ENCODE measurements around the gene TPP2.
A peak's percentile ranks its signal among the peaks of the same experiment; 100 is the strongest.

TPP2 gene
- 286 to 393 (median 319) reads per million in 4 donors for total RNA-seq

DNA sequence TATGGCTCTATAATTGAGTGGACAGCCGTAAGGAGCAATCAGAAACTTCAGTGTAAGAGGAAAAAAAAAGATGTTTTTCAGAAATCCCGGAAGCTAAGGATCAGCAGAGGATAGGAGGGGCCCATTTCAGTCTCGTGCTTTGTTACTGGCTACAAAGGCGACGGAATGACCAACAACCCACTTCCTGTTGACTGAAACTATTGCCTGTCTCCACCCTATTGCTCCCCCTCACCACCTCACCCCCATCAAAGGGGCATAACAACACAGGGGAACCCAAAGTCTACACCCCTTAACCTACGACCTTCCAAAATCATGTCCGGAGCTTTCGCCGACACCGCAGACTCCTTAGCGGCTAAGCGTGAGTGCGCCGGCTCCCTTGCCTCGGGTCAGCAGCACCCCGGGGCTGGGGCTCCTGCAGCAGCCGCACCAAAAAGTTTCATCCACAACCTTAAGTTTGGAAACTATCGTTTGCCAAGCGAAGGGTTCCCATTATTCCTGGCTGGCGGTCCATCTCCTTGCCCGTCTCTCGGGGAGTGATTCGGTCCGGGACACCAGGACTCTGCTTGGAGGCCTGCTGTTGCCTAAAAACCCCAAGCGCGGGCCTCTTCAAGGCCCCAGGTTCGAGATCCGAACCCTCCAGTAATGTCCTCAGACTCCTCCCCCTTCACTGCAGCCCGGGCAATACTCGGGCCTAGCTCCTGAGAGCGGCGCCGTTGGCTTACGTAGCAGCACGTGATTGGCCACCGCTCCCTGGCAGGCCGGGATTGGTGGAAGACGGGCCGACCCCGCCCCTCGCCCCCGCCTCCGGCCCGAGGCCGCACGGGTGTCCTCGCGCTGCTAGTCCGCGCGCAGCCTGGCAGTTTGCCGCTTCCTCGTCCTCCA is at the start of gene TPP2:
TSS of gene TPP2 (plus strand) at position 840 of the 882 bp plus-strand sequence. CDS start 53 bp downstream, outside the sequence.
- DNase-seq = peak; percentile 94 to 99 (median 97)

DNA sequence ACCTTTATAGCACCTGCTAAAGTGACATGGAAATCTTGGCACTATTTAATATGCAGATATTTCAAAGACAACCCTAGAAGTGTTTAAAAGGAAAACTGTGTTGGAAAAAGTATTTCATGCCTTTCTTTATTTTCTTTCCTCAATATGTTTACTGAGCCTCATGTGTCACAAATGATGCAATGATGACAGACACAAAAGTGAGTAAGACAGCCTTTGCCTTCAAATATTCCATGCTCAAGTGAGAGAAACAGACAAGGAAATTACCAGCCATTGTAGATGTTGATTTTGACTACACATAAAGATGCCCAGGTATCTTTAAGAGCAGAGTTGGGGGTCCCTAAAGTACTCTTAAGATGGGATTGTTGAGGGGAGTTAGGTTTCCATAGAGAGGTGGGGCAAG is 48.0 kb upstream of the TPP2 start:
- no peak for DNase-seq

DNA sequence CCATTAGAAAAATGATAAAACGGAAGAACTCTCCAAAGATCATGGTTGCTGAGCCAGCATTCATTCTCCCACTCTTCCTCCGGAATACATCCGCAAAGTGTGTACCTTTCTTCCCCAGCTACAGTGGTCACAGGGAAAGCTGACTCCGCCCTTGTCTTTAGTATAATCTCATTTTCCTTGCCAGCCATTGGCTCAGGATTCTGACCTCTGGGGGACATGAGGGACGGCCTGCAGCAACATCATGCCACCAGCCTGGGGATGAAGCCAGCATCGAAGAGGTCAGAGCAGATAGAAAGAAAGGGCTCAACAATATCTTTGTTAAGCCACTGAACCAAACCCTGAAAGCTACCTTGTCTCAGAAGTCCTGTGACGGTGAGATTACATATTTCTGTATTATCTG is 46.3 kb upstream of the TPP2 start:
- no peak for DNase-seq

DNA sequence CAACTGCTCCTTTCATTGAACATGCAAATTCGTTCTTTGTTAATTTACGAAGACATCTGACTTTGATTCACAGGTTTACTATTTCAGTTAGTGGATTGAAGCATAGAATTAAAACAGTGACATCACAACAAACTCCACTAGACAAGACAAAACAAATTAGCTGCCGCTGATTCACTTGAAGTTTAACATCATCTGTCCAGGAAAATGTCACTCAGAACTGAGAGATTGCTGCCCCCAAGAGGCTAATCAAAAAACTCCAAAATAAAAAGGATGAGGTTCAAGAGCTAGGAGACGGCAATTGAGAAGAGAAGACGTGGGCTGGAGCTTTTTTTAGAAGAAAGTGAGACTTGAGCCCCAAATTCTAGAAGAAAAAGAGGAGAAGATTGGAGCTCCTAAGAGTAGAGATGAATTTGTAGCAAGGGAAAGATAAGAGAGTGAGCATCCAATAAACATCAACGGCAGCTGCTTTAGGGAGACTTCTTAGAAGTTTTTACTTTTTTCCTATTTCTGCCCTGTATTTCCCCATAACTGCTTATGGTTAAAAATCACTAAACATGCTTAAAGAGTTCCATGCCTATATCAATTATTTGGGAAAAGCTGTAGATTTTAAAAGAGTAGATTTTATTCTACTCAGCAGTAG is 40.8 kb upstream of the TPP2 start:
- peak in 1 of 5 donors; percentile 17 for DNase-seq

DNA sequence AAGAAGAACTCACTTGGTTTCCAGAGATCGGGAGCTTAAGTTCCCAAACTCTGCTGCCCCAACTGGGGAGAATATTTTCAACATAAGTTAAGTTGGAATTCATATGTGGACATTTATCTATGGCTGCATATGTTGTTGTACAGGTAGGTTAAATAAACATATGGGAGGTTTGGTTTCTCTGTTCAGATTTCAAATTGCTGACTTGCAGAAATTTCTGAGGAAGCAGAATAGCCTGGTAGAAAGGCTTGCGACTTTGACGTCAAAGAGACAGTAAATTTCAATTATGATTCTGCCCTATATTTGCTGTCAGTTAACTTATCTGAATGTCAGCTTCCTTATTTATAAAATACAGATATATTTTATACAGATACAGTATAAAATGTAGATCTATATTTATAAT is 40.0 kb upstream of the TPP2 start:
- no peak for DNase-seq

DNA sequence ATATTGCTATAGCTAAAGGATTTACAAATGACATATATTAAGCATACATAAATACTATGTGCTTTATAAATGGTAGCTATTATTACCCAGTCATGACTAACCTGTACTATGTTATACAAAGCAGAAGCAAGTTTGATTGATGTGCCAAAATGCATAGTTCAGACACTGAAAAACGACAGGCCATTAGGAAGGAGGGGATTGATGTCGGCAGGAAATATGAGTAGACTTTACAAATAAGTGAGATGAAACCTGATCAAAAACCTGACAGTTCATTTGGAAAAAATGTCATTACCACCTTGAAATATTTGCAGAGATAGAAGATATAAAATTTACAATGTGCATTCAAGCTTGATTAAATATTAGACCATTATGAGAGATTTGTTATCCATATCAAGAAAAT is 38.8 kb upstream of the TPP2 start:
- no peak for DNase-seq

DNA sequence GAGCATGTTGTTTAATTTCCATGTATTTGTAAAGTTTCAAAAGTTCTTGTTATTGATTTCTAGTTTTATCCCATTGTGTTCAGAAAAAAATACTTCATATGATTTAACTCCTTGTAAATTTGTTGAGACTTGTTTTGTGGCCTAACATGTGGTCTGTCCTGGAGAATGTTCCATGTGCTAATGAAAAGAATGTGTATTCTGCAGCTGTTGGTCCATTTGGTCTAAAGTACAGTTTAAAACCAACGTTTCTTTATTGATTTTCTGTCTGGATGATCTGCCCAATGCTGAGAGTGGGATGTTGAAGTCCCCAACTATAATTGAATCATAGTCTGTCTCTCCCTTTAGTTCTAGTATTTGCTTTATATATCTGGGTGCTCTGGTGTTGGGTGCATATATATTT is 34.9 kb upstream of the TPP2 start:
- DNase-seq = no peak

DNA sequence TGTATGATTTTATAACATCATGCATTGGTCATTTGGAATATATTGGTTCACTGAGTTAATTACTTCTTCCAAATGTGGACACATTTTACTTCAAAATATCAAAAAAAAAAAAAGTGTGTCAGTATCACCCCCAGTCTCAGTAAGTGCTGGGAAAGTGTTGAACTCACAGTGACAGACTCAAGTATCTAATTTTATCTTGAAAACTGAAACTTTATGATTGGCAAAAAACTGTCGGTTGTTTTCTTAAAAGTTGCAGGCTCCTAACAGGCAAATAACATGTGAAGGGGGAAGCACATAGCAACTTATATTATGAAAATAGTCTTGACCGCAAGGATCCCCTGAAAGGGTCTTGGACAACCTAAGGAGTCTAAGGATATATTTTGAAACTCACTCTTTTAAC is 33.5 kb upstream of the TPP2 start:
- DNase-seq = no peak

DNA sequence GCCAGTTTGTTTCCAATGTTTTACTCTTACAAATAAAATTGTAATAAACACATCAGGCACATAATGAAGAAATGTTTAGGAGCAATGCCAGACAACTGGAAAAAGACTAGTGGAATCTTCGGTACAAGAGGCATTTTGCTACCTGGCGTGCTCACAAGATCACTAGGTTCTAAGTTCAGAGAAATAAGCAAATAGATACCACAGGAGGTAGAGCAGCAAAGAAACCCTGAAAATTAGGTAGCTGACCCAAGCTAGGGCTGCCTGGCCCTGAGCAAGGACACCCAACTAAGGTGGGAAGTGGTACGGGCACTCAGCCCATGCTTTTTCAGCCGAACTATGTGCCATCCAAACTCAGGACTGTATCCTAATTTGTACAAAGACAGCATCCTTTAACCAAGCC is 32.2 kb upstream of the TPP2 start:
- no peak for DNase-seq

DNA sequence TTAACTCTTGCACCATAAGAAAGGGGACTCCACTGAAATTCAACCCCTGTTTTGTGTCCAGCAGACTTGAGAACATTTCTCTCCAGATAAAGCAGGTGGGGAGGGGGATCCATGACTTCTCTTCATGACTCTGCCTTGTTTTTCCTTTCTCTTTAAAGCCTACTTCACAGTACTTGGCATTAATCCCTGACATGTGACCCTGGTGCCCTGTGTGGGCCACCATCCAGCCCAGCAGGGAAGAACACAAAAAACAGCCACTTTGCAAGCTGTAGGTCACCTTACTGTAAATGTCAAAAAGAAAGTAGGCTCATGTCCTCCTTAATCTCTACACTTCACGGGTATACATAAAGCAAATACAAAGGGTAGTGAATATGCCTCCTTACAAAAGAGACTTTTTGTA is 30.3 kb upstream of the TPP2 start:
- no peak for DNase-seq

DNA sequence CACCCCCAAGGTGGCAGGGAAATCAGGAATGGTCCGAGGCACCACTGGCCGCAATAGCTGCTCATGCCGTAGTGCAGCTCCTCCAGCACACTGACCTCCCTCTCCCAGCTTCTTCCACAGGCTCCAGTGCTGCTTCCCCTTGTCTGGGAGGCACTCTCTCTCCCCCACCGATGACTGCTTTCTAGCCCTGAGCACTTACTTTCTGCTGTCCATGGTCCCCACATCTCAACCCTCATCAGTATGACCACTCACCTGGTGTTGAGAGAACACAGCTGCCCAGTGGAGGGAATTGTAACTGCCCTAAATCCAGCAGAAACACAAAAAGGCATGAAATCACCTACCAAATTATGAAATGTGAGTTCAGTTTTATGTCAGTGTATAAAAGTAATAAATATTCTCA is 28.9 kb upstream of the TPP2 start:
- no peak for DNase-seq

DNA sequence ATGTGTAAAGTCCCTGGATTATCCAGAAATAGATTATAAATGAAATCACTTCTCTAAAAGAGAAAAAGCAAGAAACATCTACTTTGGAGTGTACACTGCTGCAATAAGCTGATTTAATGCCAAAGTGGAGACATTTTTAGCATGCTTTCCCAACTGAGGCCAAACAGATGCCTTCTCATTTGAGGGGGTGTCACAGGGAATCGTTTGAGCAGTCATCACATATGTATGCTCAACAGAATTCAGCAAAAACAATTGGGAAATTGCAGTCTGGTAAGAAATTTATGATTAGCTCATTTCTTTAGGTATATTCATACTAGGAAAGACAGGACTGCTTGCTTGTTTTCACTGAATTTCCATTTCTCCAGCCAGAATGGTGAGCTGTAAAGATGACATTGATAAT is 27.3 kb upstream of the TPP2 start:
- no peak for DNase-seq

DNA sequence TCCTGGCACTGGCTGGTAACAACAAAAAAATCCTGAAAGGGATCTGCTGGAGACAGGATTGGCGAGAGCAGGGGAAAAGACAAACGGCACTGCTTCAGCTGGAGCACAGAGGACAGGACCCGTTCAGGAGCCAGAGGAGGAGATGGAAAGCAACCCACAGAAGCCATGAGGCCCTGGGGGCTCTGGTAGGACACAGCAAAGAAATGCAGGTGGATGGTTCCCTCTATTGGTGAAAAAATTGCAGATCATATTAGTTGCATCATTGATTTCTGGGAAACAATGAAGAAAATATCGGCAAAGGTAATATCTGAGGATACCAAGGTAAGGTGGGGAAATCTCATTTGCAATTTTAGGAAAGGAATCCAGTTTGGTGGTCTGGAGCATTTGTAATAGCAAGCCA is 25.7 kb upstream of the TPP2 start:
- DNase-seq = no peak

DNA sequence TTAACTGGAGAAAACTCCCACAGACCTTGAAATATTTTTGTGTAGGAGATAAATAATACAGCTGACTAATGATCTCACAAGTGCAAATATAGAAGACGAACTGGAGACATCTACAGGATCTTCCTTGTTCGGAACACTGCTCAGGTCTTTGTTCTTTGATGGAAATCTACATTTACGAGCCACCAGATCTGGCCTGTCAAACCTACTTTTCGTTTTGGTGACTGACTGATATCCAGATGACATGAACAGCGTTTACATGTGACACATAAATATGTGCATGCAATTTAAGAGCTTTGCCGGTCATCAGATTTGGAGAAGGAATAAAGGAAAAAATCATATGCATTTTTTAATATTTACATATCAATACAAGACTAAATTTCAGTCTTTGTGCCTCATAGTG is 24.5 kb upstream of the TPP2 start:
- no peak for DNase-seq

DNA sequence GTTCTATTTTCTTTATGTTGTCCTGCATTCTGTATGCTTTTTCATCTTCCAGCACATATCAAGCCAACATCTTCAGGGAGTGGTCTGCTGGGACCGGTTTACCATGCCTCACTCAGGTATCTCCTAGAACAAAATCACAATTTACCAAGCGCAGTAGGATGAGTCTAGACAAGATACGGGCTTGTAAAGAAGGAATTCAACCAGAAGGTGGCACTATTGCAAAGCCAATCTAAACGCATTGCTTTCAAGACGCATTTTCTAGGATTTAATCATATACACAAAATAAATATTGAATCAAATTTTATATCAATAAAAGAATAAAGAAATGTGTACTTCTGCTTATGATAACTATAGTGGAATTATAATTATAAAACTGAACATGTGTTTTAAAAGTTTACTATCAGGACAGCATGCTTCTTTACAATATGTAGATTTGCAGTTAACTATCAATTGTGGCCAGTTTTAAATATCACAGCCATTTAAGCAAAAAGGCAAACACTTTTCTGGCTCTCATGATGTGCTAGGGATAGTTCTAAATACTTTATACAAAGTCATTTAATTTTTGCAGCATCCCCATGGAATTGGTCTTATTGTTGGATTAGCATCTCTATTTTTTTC is 16.1 kb upstream of the TPP2 start:
- DNase-seq = peak in 3 of 5 donors; percentile 23 to 62 (median 37)

DNA sequence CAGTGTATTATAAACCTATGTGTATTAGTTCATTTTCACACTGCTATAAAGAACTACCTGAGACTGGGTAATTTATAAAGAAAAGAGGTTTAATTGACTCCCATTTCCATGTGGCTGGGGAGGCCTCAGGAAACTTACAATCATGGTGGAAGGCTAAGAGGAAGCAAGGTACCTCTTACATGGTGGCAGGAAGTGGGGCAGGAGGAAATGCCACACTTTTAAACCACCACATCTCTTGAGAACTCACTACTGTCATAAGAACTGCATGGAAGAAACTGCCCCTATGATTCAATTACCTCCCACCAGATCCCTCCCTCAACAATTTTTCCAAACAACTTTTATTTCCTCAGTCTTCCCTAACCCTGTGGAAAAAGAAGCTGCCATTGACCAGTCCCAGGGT is 14.5 kb upstream of the TPP2 start:
- peak in 1 of 5 donors; percentile 38 for DNase-seq

DNA sequence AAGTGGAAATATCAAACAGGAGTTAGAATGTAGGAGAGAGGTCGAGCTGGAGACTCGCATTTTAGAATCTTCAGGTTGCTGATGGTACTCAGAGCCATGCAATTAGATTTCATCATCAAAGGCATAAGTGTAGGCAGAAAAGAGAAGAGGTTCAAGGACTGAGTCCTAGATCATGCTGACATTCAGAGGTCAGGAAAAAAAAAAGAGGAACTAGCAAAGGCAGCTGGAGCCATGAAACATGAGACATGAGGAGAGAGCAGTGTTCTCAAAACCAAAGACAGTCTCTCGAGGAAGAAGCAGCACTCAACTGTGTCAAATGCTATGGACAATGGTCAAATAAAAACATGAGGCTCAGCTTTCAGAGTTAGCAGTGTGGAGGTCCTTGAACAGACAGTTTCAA is 12.4 kb upstream of the TPP2 start:
- DNase-seq = no peak

DNA sequence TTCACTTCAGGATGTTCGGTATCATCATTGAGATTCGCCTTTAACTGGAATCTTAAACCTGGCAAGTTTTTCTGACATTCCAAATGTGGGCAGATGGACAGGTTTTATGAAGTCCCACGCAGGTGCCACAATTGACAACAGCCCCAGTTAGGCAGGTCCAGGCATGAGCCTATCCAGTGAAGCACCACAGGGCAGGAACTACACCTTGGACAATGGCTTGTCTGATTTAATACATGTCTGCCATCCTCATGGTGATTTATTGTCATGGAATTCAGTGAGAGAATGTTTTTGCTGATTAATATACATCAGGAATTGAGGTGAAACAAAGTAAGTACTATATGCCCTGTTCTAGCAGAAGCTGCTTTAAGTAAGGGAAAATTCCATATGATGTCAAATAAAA is 10.2 kb upstream of the TPP2 start:
- DNase-seq = no peak

DNA sequence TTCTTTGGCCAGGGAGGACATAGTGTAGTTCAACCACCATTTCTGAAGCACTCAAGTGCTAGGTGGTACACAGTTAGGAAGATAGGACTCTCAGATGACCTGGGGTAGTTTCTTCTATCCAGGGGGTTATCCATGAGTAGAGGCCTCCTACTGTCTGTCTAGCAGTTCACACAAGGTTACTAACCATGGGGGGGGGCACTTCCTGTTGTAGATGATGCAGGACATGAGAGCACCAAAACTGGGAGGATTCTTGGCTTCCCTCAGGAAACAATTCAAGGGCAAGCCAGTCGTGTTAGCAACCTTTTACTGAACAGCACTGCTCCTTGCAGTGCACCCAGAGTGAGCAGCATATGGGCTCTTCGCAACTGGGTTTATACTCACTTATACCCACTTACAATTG is 8.9 kb upstream of the TPP2 start:
- no peak for DNase-seq

DNA sequence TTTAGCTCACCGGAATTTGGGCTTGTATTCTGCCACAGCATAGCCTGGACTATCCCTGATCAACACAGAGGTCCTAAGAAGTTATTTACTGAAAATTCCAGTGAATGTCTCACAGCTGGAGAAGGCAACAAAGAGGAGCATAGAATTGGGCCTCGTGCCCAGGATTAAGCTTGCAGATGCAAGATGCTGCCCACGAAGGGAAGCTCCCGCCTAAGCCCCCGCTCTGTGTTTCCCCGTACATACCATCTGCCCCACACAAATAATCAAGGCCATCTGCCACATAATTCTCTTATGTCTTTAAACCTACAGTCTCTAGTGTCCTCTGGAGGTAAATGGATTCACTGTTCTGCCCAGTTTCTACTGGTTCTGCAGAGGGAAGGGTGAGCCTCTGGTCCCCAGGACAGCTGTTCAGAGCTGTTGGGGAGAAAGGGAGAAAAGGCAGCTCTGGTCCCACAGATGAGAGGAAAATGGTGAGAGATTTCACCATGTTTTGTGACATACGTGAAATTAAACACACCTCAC is 7.4 kb upstream of the TPP2 start:
- DNase-seq = no peak

DNA sequence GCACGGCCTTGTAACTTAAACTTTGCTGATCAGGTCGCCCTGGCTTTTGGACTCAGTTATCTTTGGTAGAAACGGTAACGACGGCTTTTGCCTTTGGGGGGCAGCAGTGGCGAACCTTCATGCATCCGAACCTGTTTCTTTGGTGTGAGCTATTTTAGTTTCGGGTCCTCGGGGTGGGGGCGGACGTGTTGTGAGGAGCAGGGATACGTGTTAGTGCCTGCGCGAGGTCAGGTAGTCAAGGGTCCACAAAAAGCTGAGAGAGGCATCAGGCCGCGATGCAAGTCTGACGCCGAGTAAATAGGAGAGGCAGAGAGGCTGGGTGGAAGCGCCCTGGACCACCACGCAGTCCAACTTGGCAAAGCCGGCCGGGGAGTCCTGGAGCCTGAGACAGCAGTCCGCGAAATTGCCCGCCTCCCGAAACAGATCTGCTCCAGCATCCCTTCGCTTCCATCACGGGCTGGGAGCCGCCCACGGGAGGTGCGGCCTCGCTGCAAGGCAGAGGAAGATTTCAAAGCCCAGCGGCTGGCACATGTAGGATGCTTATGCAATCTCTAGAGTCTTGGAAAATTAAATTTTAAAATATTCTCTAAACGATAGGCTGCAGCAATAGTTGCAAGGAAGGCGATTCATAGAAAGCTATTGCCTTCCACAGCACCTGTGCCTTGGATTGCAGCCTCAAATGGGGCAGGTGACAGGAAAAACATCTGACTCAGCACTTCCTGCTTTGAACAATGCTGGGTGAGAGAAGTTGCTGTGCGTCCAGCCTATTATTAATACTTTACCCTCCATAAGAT is 4.6 kb upstream of the TPP2 start:
- peak; percentile 33 to 83 (median 57) for DNase-seq

DNA sequence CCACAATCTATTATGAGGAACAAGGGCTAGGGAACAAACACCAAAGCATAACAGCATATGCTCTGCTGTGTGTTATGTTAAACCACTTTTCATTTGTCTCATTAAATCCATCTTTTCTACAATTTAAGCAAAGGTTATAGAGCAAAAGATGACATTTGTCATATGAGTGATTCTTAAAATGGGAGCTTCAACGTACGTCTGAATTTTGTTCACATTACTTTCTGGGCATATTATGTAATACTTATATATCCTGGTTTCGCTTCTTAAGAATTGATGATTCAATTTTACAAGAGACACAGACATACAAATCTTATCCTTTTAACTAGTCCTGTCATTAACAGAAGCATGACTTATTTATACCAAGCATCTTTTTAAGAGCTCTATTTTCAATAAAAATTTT is 3.3 kb upstream of the TPP2 start:
- DNase-seq = no peak

All from T-helper 1 cell (primary cell).